Measurements from ENCODE around the gene TTLL12.

Gene TTLL12

DNA sequence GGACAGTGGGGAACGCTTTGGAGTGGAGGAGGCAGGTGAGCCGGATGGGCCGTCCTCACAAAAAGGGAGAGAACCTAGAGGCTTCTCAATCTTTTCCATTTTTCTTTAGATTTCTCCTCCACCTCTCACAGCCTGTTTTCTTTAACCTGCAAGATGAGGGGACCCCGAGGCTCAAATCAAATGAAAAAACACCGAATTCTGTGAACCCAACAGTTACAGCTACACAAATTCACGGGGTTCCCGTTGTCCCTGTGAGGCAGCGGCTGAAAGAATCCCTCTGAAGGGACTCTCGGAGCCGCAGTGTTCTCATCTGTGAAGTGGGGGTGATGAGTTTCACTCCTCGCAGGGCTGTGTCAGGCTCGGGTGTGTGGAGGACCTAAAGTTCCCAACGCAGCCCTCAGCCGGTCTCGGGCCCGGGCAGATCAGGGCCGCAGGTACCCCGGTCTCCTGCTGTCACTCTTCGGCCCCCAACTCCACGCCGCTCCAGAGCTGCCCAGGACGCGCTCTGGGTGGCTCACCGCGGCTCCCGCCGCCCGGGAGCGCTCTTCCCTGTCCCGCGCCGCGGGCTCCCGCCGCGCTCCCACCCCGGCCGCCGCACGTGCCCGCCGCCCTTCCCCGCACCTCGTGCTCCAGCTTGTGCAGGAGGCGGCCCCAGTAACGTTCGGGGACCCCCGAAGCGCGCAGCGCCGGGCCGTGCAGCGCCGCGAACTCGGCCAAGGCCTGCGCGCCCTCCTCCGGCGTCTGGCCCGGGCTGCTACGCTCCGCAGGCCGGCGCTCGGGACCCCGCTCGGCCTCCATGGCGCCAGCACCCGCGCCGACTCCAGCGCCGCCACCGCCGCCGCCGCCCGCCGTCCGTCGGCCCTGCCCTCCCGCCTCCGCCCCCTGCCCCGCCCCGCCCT lies at the start of gene TTLL12:
Gene TTLL12 (minus strand): TSS at position 863 of the 899 bp plus-strand sequence. CDS start 65 bp downstream, at position 798.
- no peak for DNase-seq

DNA sequence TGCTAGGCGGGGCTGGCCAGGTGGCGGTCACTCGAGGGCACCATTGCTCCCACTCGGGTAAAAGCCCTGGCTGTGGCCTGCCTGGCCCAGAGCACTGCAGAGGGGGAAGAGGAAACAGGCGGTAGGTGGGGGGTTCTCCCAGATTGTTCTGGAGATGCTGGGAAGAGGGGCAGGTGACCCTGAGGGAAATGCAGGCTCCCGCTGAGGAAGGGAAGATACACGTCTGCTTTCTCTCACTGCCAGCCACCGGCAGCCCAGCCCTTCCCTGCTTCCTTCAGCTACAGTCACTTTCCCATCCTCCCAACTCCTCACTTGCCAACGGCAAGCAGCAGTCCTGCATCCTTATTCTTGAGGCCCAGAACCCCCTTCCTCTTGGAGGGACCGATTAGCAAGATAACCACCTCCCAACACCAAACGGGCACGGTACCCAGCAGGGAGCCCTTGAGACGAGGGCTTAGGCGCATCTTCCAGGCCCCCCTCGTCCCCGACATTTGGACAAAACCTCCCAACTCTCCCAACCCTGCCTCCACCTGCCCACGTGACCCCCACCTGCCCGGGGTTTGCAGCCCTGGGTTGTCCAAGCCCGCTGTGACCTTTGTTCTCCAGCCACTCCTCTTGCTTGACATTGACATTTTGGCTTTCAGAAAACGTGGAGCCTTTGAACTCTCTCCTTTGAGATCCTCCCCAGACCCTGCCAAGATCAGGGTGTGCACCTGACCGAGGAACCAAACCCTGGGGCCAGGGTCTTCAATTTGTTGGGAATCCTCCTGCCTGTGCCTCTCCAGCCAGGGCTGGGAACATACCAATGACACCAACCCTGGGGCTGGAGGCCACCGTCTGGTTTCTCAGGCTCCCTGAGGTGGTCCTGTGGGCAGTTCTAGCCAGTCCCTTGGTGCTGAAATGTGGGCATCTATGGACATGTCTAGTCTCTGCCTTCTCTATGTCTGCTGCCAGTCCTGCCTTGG lies 48.8 kb upstream of the TTLL12 start:
- DNase-seq = no peak

GRCh38 chr22:43234264-43234988 lies 47.5 kb upstream of the TTLL12 start:
- no peak for DNase-seq

GRCh38 chr22:43233529-43233928 lies 46.6 kb upstream of the TTLL12 start:
- no peak for DNase-seq

DNA sequence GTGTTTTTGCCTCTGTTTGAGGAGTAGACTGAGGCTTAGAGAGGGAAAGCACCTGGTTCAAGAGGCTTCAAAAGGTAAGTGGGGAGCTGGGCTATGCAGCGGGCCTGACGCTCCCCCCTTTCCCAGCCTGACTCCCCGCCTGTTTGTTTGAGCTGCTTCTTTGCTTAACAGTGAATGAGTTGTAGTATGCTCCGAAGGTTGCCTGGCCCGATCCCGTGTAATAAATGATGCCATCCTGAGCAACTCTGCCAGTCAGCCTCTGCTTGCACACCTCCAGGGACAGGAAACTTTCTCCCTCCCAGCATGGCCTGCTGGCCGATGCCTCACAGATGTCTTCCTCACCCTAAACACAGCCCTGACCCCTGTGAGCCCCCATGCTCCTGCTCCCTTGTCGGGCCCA lies 45.5 kb upstream of the TTLL12 start:
- DNase-seq = no peak

DNA sequence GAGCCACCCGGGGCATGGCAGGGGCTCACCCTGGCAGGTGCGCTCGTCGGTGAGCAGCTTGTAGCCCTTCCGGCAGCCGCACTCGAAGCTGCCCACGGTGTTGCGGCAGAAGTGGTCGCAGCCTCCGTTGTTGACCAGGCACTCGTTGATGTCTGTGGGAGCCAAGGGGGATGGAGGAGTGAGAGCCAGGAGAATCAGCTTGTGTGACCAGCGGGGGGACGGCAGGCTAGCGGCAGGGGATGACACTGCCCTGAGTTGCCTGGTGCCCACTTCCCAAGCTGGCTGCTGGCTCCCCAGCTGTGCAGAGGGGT lies 44.7 kb upstream of the TTLL12 start:
- no peak for DNase-seq

DNA sequence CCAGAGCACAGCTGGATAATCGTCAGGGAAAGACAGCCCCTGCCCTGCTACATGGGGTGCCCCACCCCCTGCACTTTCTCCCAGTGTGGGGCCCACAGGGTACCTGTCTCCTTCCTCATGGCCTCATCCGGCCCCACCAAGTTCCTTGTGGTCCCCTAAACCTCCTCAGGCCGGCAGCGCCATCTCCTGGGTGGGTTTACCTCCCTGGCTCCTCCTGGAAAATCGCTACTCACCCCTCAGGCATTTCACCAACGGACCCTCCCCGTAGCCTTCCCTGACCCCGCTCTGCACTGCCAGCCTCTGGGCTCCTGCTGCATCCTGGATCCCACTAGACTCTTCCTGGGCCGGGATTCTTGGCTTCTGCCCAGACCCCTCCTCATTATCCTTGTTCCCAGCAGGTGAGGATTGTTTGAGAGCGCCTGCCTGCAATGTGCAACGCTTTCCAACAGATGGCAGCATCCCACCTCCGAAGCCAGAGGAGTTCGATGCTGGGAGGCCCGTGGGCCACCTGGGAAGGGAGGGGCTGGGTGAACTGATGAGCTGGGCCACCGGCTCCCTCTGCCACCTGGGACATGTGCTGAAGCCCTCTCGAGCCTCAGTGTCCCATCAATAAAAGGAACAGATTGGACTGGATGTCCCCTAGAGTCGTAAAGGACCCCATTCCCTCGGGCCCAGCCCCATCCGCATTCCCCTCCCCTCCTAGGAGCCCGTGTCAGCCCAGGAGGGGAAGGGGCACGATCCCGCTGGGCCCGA lies 44.2 kb upstream of the TTLL12 start:
- no peak for DNase-seq

DNA sequence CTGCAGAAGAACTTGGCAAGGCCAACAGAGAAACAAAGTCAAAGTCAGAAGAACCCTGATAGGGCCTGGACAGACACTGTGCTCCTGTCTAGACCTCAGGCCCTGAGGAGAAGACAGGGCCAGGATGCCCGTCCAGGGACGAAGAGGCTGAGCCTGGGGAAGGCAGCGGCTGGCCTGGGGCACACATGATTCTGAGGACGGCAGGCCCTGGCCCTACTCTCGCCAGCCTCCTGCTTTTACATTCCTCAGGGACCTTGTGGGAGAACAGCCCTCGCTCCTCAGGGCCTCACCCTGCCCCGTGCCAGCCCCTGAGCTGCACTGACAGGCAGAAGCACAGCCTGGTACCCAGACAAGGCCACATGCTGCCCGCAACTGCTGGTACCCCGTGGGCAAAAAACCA lies 43.6 kb upstream of the TTLL12 start:
- no peak for DNase-seq

GRCh38 chr22:43228863-43229262 lies 41.9 kb upstream of the TTLL12 start:
- no peak for DNase-seq

DNA sequence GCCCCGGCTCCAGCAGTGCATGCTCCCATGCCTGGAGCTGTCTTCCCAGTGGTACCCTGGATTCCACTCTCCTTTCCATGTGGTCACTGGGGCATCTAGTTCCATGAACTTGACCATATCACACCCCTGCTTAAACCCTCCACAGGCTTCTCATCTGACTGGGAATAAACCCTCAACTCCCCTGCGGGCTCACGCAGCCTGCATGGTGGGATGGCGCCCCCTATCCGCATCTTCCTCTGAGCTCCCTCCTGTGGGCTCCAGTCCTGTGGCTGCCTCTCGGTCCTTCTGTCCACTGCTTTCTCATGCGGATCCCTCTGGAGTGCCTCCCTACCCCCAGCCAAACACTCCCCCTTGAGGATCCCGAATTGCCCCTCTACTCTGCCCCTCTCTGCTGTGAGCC lies 41.4 kb upstream of the TTLL12 start:
- DNase-seq = peak; percentile 3

GRCh38 chr22:43227239-43227630 lies 40.3 kb upstream of the TTLL12 start:
- no peak for DNase-seq

DNA sequence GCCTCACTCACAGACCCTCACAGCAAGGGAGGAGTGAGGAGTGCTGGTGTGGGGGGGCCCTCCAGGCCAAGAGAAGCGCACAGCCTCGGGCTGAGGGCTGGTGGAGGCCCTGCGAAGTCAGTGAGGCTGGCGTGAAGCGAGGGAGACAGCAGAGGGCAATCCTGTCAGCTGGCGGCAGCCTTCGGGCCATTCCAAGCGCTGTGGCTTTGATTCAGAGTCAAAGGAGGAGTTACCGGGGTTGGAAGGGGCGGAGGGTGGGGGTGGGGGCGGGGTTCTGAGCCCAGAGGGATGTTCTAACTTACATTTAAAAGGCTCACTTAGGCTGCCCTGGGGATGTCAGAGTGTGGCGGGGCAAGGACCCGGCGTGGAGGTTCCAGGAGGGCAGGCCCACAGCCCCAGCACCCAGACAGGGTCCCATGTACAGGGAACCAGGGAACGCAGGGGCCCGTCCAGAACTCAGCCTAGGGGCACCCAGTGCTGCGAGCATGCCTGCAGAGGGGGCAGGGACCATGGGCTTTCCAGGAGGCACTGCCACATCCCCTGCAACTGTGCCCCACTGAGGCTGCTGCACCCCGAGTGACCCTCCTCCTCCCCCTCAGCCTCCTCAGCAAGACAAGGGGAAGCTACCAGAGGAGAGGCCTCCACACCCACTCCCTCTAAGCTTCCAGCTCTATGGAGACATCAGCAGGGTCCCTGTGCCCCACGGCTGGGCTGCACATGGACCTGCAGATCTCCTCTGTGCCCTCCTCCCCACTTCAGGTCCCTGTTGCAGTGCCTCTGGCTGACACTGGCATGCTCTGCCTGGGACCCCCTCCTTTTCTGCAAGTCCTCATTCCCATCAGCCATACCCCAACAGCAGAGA lies 39.7 kb upstream of the TTLL12 start:
- no peak for DNase-seq

GRCh38 chr22:43225609-43226008 lies 38.7 kb upstream of the TTLL12 start:
- no peak for DNase-seq

DNA sequence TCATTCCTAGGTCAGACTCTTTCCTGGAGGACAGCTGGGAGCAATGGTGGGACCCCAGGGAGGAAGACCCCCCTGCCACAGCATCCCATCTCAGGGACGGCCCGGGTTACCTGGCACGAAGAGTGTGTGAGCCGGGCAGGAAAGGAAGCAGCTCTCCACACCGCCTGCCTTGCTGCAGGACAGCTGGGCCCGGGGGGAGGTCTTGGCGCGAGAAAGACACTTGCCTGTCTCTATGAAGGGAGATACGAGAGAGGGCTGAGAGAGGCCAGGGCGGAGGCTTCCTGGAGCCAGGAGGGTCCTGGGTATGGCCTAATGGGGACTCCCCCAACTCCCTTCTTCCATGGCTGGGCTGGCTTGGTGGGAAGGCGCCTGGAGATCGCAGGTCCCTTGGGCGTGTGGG lies 36.1 kb upstream of the TTLL12 start:
- DNase-seq = no peak

DNA sequence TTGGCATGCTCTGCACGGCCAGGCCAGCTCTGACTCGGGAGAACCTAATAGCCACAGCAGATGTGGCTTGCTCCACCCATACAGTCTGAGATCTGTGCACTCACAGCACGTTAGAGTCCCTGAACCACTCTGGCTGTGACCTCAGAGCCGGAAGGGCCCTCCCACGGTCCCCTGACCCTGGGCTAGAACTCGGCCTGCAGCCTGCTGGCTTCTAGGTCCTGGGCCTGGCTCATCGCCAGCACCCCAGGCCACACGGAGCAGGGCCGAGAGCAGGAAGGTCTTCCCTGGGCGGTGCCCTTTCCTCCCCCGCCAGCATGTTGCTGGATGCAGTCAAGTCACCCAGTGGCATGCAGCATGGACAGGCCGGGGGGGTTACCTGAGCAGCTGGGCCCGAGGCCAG lies 35.3 kb upstream of the TTLL12 start:
- DNase-seq = no peak

- no peak for DNase-seq
These were observed 33.9 kb upstream of the TTLL12 start for GRCh38 chr22:43220625-43221380.

DNA sequence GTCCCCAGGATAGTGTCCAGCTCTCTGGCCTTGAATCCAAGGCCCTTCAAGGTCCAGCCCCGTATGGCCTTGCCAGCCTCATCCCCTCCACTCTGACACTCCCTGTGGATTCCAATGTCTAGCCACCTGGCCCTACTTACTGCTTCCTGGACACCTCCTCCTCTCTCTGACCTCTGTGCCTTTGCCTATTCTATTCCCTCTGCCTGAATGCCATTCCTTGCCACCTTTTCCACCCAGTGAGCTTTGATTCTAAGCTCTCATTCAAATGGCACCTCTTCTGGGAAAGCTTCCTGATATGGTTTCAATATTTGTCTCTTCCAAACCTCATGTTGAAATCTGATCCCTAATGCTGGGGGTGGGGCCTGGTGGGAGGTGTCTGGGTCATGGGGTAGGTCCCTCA lies 31.9 kb upstream of the TTLL12 start:
- no peak for DNase-seq

GRCh38 chr22:43217285-43218030 lies 30.5 kb upstream of the TTLL12 start:
- no peak for DNase-seq

- no peak for DNase-seq
These were observed 29.8 kb upstream of the TTLL12 start for GRCh38 chr22:43216738-43217137.

DNA sequence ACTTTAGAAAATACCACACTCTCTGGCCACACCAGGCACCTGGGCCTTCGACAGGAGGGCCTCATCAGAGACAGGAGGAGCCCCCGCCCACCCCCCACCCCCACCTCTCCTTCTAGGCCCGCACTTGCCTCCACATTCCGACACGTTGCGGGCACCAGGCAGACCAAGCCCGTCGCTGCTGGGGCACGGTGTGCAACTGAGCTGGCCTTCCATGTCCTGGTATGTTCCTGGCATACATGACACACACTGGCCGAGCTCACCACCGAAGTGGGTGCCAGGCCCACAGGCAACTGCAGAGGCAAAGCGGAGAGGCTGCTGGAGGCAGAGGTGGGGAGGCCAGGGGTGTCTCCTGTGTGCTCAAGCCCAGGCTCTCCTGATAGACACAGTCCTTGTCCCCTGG lies 27.0 kb upstream of the TTLL12 start:
- no peak for DNase-seq
